Activated CD8-positive, alpha-beta memory T cell treated with anti-CD3 and anti-CD28 coated beads for 1 hour (primary cell): ENCODE data around the gene BABAM2.
A peak's percentile ranks its signal among the peaks of the same experiment; 100 is the strongest.

Experiments used
- DNase-seq, 2 donors: peaks; one replicate each; pipeline ENCODE4 v3.0.0-alpha.2; 2020; ENCODE audit warnings: low read depth in 1 of 2; ENCODE audit errors: extremely low read depth in 1 of 2

The BABAM2 gene

DNA sequence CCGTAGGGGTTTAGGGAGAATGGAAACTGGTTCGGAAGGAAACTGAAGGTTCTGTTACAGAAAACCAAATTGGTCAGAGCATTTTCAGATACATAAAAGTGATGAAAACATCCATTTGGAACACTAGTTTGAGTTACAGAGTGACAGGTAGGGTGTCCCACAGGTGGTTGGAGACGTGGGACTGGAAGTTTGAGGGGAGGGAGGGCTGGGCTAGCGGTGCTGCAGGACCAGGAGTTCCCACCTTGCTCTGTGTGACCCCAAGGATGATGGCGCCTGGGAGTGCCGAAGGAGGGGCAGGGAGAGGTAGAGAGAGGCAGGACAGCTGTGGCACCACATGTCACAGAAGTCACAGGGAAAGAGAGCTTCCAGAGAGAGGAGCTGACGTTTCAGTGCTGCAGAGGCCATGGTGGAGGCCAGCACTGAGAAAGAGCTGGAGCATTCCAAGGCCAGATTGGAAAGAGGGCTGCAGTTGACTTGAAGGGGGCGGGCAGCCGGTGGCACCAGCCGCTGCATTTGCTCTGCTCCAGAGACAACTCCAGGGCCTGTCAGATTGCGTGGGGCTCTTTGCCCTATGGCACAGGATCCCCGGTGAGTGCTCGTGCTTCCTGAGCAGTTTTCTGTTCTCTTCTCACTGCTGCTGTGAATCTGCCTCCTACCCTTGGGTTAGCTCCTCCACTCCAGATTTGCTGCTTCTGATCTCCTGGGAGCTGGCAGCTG is 445.9 kb downstream of the BABAM2 start:
- no peak for DNase-seq

DNA sequence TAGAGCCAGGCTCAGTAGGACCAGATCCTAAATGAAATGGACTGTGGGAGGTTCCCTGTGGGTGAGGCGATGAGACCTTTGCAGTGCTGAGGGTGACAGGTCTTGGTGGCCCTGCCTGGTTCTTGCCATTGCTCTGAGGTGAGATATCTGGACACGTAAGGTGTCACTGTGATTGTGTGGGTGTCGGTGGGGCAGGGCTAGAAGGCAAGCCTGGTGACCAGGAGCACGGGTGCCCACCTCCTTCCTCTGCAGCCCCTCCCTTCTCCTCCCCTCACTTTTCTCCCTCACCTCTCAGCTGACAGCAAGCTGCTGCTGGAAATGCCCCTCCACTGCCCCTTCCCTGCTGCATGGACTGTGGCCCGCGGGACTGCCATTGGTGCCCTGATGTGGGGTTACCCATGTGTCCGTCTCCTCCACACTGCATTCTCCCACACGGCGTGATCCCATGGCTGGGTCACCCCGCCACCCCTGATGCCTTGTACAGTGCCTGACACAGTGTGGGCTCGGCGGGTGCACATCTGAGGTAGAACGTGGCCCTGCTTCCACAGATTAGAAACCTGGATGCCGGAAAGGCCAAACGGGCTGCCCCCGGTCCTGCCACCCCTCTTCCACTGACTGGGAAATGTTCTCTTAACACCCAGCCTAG is 446.6 kb downstream of the BABAM2 start:
- DNase-seq: no peak

DNA sequence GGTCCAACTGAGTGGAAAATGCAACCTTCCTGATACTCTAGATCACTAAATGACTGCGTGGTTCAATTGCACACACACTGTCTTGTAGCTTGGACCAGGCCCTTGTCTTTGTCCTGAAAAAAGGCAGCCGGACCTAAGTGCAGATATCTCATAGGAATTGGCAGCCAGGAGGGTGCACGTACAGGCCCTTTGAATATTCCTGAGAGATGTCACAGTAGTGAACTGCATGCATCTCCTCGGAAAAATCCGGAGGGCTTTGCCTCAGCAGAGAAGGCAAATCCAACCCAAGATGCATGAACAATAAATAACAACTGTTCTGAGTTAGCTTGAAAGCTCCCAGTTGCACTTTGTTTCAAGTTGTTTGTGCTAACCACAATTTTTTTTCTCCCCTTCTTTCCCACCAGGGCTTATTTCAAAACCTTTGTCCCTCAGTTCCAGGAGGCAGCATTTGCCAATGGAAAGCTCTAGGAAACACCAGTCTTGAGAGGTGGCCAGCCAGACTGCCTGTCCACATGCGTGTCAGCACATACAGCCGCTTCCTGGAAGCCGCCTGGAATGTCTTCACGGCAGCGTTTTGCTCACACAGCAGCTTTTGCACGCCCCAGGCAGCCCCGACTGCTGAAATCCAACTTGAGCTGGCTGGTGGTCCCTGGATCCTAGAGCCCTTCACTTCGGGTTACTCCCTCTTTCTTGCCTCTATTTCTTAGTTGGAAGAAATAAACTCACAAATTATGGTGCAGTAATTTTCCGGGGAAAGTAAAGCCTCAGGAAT is 447.7 kb downstream of the BABAM2 start:
- no peak for DNase-seq

DNA sequence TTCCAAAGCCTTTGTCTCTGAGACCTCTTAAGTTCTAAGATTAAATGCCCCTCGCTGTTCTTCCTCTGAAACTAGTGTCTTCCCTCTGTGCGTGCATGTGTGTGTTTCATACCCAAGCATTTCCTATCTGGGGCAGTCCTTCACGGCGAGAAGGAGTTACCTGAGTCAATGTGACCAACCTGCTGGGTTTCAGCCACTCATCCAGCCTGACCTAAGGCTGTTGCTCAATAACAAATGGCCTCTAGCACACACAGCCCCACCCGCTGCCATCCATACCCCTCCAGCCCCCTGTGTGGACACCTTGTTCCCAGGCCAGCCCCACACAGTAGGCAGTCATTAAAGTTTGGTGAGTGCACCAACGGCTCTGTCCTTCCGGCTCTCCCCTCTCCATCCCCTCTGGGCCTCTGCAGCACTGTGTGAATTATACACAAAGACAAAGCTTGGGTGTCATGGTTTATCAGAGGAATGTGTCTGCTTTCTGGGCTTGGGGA is 448.3 kb downstream of the BABAM2 start:
- DNase-seq: no peak

DNA sequence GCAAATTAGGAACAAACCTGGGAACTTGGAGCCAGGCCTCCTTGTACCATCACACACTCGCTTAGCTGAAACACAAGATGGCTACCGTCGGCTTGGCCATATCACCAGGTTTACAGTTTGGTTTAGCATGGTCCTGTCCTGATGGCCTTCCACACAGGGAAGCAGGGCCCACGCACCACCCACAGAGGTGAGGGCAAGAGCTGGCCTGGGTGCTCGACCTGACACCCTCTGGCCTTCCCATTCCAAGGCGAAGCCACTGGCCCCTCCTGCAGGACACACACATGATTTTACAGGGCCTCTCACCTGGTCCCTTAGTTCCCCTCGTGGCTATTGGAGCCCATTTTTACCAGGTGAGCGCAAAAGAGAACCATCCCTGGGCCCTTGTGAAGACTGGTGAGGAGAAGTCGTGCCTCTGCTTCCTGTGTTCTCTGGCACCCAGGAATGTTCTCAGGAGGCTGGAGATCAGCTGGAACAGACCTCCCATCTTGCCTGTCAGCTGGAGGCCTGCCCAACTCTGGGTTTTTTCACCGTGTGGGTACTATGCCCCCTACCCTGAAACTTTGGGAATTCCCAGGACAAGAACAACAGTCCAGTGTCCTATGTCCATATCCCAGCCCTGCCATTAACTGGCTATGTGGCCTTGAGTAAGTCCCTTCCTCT is 449.1 kb downstream of the BABAM2 start:
- no peak for DNase-seq

GRCh38 chr2:28340312-28341202 is 450.0 kb downstream of the BABAM2 start:
- DNase-seq: no peak

DNA sequence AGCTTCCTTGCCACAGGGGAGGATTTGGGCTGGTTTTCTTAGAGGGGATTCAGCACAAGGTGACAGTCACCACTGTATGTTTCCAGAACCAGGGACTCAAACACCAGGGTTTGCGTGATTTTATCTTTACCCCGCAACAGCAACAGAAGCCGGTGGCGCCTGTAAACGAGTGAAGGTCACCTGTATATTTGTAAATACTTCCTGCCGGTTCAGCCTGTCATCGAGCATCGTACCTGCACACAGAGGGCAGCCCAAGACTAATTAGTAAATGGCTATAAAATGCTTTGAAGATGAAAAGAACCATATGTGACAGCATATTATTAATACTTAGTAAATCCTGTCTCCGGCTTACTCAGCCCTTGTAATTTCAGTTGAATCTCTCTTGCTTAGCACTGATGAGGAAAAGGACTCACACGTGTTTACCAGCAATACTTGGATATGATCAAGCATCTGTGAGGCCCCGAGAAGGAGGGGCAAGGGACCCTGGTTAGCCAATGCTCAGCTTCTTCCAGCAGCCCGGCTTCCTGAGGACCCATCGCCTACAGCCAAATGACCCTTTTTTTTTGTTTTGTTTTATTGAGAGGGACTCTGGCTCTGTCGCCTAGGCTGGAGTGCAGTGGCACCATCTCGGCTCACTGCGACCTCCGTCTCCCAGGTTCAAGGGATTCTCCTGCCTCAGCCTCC is 450.8 kb downstream of the BABAM2 start:
- no peak for DNase-seq

GRCh38 chr2:28342081-28342967 is 451.8 kb downstream of the BABAM2 start:
- DNase-seq: no peak

DNA sequence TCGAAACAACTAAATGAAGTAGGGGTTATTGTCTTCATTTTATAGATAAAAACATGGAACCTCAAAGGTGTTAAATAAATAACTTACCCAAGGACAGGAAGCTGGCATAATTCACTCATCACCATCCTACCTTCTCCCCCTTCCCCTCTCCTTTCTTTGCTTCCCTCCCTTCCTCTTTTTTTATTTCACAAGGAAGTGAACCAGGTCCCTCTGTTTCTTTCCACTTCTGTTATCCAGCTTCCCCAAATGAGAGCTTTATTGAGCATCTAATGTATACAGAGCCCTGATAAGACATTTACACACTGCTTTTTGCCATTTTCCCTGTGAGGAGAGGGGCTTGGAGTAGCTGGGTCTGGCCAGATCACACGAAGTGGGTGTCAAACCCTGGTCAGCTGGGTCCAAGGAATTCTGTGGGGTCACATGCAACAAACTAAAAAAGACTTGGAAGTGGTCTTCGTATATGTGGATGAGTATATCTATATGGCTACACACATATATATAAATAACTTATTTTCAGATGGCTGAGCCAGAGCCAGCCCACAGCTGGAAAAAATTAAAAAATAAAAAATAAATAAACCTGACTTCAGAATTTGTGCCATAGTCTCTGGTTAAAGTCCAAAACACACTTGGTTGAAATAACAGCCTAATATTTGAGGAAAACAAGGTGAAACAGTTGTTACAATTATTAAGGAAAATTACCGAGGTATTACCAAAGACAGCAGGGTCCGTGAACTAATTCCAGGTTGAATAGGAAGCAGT is 452.8 kb downstream of the BABAM2 start:
- no peak for DNase-seq

DNA sequence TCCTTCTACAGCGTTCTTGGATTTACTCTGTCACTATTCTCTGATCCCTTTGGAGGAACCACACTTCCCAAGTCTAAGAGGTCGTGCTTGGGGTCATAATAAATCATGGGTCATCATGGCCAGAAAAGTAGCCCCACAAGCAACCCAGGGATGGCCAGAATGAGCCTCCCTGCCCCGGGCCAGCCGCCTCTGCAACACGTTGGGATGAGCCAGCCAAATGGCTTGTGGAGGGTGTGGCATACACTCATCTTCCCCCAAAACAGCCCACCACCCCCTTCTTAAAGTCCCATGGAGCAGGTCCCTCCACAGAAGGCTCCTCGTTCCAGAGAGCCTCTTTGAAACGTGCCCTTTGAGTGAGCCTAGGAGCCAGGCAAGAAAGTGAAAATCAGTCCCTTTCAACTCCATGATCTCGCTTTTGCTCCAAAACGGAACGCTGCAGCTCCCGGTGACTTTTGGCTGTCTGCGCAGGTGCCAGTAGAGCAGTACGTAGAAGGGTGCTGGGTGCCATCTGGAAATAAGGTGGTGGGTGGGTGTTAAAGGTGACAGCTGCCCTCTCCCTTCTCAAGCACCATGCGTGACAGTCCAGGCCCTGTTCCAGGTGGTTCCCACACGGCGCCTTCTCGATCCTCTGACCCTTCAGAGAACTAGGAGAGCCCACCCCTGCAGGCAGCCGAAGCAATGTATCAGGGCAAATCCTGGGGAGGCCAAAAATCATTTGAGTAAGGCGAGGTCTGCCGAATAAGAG is 453.6 kb downstream of the BABAM2 start:
- no peak for DNase-seq

GRCh38 chr2:28344756-28345373 is 454.3 kb downstream of the BABAM2 start:
- DNase-seq: no peak

- DNase-seq: no peak
These were observed 455.1 kb downstream of the BABAM2 start for GRCh38 chr2:28345619-28346018.

DNA sequence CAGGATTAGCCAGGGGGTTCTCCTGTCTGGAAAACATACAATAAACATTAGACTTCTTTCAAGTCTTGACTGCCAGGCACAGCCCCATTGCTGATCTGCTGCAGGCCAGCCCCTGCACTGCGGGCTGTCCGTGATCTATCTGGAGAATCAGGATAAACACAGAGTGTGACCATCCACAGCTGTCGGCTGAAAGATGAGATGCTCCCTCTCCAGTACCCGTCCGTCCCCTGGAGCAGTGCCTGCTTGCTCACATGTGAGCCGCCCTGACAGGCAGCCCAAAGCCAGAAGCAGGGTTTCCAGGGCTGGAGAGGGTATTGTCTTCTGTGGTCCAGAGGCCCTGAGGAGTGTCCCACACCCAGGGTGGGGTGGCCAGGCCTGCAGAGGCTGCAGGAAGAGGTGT is 456.1 kb downstream of the BABAM2 start:
- no peak for DNase-seq

DNA sequence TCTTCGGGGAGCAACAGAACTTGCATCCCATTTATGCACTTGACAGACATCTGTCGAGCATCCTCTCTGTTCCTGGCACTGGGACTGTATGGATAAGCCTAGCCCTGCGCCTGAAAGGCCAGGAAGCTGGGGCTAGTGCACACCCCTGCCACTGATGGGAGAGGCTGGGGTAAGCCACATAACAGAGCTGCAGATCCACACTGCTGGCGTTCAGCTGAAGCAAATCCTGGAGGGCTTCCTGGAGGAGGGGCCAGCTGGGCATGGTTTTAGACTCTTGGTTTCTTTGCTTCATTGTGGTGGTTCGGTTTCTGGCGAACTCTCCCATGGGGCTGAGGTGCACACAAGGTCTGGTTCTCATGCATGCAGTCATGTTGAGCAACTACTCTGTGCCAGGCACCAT is 456.7 kb downstream of the BABAM2 start:
- DNase-seq: no peak

GRCh38 chr2:28347596-28347995 is 457.1 kb downstream of the BABAM2 start:
- no peak for DNase-seq

DNA sequence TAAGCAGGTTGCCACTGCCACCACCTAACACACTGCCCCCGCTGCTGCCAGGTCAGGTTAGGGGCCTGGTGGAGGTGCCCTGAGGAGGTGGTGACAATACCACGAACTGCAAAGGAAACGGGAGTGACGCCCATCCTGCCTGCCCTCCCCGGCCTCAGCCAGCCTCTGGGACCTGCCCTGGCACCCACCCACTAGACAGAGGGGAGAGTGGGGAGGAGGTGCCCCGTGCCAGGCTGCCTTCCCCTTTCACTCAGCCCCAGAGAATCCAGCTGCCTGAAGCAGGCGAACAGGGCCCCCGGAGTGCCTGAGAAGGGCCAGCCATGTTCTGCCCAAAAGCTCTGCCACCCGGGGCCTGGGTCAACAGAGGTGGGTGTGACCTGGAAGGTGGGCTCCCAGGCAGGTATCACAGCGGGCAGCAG is 457.6 kb downstream of the BABAM2 start:
- peak; percentile 31 to 55 for DNase-seq

- no peak for DNase-seq
These were observed 458.4 kb downstream of the BABAM2 start for GRCh38 chr2:28348921-28349320.
